H54 (cell line): ENCODE data around the gene PSMB1.
"Not testable (repeated sequence)": the region's sequence is repeated elsewhere in the genome, so short reads cannot be mapped to it uniquely, and the experiment has no call there.

Experiments
- DNase-seq: peaks from one replicate; pipeline ENCODE4 v3.0.0; 2011; ENCODE audit warnings: low spot score, mixed read lengths; ENCODE audit not compliant: insufficient read length
- FAIRE-seq: peaks from 3 replicates; lab custom pipeline; 2011; peaks lifted over from hg19 to GRCh38; lab: Jason Lieb, UNC
- POLR2A ChIP-seq: IDR thresholded peaks from 2 replicates; pipeline ENCODE4 v1.6.1; 2011; ENCODE audit warnings: low read depth, mild to moderate bottlenecking, low read length

PSMB1 gene

DNA sequence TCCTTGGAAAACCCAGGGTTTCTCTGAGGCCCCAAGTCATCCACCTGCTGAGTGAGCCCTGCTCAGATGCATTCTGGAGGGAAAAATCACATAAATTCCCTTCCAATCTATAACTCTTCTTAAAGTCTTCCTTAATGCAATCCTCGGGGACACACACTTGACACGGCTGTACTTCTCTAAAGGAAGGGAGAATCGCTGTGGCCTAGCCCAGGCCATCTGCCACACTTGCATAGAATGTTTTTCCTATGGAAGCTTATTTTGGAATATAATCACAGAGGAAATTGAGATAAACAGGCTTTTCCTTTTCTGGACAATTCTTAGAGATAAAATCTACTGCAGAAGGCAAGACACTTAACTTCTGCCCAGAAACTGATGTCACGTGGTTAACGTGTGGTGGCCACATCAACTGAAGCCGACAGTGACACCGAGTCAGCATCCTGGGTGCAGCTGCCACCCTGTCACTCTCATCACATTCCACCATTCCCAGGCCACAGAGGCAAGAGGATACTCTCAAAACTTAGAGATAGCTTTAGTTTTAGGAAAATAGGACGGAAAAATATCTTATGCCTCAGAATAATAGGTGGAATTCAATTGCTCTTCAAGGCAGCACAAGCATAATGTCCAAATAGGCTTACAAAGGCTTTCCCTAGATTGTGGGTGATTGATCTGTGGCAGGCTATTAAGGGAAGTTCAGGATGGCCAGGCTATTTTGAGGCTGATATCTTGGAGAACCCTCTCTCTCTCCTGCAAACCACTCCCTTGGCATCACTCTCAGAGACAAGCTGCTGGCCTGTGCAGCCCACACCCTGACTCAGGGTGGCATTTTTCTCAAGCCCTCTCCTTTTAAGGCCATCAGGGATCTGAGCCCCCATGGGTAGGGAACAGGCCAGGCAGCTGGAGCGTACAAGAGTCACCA is 29.6 kb downstream of the PSMB1 start:
- DNase-seq (no peak), FAIRE-seq (no peak)
- no peak for TF ChIP-seq POLR2A

GRCh38 chr6:170522565-170523183 is 30.4 kb downstream of the PSMB1 start:
- no peak for TF ChIP-seq POLR2A
- DNase-seq, result no peak
- no peak for FAIRE-seq

DNA sequence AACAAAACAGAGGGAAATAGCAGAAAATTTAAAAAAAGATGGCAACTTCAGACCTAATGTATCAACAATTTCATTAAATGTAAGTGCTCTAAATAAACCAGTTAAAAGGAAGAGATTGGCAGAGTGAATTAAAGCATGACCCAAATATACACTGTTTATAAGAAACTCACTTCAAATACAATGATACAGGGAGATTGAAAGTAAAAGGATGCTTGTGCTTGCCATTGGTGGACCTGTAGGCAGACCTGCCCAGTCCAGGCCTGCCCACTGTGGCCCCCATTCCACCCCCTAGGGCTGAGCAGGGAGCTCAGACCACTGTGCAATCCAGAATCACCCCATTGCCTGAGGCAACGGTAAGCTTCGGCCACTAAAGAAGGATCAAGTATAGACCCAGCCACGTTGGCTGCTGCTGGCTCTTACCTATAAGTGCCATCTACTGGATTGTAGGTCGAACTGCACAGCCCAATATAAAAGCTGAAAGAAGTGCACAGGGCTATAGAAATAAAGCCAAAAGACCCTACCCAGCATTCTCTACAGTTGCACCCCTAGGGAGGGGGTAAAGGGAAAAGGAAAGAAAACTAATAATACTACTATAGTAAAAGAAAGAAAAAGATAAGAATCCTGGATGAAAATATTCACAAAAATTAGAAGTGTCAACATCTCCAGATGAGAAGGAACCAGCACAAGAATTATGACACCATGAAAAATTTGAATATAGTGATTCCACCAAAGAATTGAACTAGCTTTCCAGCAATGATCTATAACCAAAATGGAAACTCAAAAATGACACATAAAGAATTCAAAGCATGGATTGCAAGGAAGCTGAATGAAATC is 36.1 kb downstream of the PSMB1 start:
- FAIRE-seq (peak; percentile 6), DNase-seq (no peak)
- no peak for TF ChIP-seq POLR2A

- TF ChIP-seq POLR2A, result no peak
- DNase-seq (no peak), FAIRE-seq (no peak)
Measured at GRCh38 chr6:170514908-170515307, 38.2 kb downstream of the PSMB1 start.

GRCh38 chr6:170512249-170512648 is 40.9 kb downstream of the PSMB1 start:
- TF ChIP-seq POLR2A, result no peak
- DNase-seq (no peak), FAIRE-seq (no peak)

GRCh38 chr6:170510631-170511030 is 42.5 kb downstream of the PSMB1 start:
- DNase-seq, result no peak
- no peak for FAIRE-seq
- no peak for TF ChIP-seq POLR2A

DNA sequence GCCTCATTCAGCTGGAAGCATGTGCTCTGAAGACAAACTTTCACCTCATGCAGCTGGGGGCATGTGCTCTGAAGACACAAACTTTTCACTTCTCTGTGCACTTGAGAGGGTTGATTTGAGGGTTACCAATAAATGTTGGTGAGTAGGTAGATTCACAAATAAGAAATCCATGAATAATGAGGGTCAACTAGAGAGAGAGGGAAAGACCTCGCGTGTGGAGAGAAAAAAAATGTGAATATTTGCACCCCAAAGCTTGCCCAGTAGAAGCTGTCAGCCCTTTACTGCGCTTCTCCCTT is 43.4 kb downstream of the PSMB1 start:
- TF ChIP-seq POLR2A, result no peak
- DNase-seq (no peak), FAIRE-seq (no peak)

DNA sequence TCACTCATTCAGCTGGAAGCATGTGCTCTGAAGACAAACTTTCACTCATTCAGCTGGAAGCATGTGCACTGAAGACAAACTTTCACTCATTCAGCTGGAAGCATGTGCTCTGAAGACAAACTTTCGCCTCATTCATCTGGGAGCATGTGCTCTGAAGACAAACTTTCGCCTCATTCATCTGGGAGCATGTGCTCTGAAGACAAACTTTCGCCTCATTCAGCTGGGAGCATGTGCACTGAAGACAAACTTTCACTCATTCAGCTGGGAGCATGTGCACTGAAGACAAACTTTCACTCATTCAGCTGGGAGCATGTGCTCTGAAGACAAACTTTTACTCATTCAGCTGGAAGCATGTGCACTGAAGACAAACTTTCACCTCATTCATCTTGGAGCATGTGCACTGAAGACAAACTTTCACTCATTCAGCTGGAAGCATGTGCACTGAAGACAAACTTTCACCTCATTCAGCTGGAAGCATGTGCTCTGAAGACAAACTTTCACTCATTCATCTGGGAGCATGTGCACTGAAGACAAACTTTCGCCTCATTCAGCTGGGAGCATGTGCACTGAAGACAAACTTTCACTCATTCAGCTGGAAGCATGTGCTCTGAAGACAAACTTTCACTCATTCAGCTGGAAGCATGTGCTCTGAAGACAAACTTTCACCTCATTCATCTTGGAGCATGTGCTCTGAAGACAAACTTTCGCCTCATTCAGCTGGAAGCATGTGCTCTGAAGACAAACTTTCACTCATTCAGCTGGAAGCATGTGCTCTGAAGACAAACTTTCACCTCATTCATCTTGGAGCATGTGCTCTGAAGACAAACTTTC is 44.0 kb downstream of the PSMB1 start:
- FAIRE-seq, DNase-seq: not testable (repeated sequence)

DNA sequence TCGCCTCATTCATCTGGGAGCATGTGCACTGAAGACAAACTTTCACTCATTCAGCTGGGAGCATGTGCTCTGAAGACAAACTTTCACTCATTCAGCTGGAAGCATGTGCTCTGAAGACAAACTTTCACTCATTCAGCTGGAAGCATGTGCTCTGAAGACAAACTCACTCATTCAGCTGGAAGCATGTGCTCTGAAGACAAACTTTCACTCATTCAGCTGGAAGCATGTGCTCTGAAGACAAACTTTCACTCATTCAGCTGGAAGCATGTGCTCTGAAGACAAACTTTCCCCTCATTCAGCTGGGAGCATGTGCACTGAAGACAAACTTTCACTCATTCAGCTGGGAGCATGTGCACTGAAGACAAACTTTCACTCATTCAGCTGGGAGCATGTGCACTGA is 44.8 kb downstream of the PSMB1 start:
- FAIRE-seq, DNase-seq: not testable (repeated sequence)

DNA sequence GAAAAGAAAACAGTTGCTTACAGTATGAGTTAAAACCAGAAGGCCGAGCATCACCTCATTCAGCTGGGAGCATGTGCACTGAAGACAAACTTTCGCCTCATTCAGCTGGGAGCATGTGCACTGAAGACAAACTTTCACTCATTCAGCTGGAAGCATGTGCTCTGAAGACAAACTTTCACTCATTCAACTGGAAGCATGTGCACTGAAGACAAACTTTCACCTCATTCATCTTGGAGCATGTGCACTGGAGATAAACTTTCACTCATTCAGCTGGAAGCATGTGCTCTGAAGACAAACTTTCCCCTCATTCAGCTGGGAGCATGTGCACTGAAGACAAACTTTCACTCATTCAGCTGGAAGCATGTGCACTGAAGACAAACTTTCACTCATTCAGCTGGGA is 45.4 kb downstream of the PSMB1 start:
- FAIRE-seq, DNase-seq: not testable (repeated sequence)

DNA sequence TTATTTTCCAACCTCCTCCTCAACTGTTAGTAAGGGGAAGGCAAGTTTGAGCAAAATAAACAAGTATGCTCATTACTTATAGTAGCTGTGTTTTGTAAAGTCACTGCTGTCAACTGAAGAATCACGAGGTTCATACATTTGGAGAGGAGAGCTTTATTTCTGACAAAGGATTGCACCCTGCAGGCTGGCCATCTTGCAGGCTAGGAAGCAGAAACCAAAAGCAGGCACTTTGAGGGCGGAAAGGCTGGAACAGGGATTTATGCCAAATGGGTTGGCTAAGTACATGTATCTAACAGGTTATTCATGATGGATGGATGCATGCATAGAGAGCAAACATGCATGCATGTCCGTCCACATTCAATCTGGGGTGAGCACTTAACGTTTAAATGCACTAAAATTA is 46.7 kb downstream of the PSMB1 start:
- no peak for TF ChIP-seq POLR2A
- DNase-seq (no peak), FAIRE-seq (no peak)

GRCh38 chr6:170505306-170505705 is 47.8 kb downstream of the PSMB1 start:
- TF ChIP-seq POLR2A, result no peak
- DNase-seq (no peak), FAIRE-seq (no peak)

- FAIRE-seq (no peak), DNase-seq (no peak)
- no peak for TF ChIP-seq POLR2A
Measured at GRCh38 chr6:170504479-170504878, 48.6 kb downstream of the PSMB1 start.
